Right atrium auricular region (tissue), 2 donors: ENCODE data around the gene STMN1. TPM values are rescaled to one million over a fixed set of nuclear protein-coding genes. Genes with fewer than 3 reads are reported as not detected.

ENCODE experiments used
- DNase-seq: peaks from one replicate; pipeline ENCODE4 v3.0.0-alpha.2; 2019; ENCODE audit warnings: low spot score
- H3K27ac ChIP-seq, 2 donors: fragments of 200-600 bp; sonication (generic); 1 replicate in 1 of 2; 2 replicates in 1 of 2; pipeline ENCODE4 v1.5.1; 2016 to 2019
- H3K27me3 ChIP-seq, 2 donors: fragments of 200-600 bp; sonication (generic); one replicate each; pipeline versions ENCODE4 v1.5.1 to v1.6.0; 2017 to 2019
- H3K36me3 ChIP-seq: fragments of 200-600 bp; sonication (generic); one replicate; pipeline ENCODE4 v1.5.1; 2016
- H3K4me1 ChIP-seq, 2 donors: fragments of 200-600 bp; sonication (generic); one replicate each; pipeline versions ENCODE4 v1.5.1 to v1.6.0; 2017 to 2019
- H3K4me3 ChIP-seq, 2 donors: fragments of 200-600 bp; sonication (generic); 1 replicate in 1 of 2; 2 replicates in 1 of 2; pipeline ENCODE4 v1.5.1; 2017 to 2019; ENCODE audit warnings: mild to moderate bottlenecking in 1 of 2, moderate library complexity in 1 of 2
- H3K9me3 ChIP-seq, 2 donors: fragments of 200-600 bp; sonication (generic); one replicate each; pipeline ENCODE4 v1.5.1; 2019
- CTCF ChIP-seq, 2 donors: fragments of 200-600 bp; sonication (generic); IDR thresholded peaks; one replicate each; pipeline ENCODE4 v1.5.1; 2019; ENCODE audit warnings: antibody characterized with exemption in 2 of 2
- total RNA-seq, 2 donors: library from RNA; depleted of rRNA; stranded (reverse); fragments of >200 nt; gene quantifications; one replicate each; pipeline ENCODE4 v1.1.0, GENCODE V29; 2016

Gene STMN1
- total RNA-seq, 2 donors from 2014 or later, result 13.4 to 21.0 TPM

- TF ChIP-seq CTCF (IDR thresholded peaks at IDR 0.05), result no peak
- H3K27ac ChIP-seq, result no peak overlapping the region
- H3K9me3 ChIP-seq, result no peaks in the 10 kb centered on the region
- H3K36me3 ChIP-seq, result no peaks in the 10 kb centered on the region
- H3K4me3 ChIP-seq, result no peak overlapping the region
- DNase-seq, result no peak
- H3K4me1 ChIP-seq, result peaks cover 0 to 30% of the 10 kb centered on the region in 2 donors
- H3K27me3 ChIP-seq, result no peaks in the 10 kb centered on the region
These were observed 3.8 kb downstream of the STMN1 start for GRCh38 chr1:25902462-25902861.

GRCh38 chr1:25900219-25900618, 6.0 kb downstream of the STMN1 start:
- no peak for DNase-seq
- Histone ChIP-seq H3K36me3 (no peaks in the 10 kb centered on the region), H3K27ac (no peak overlapping the region), H3K4me3 (no peak overlapping the region), H3K27me3 (no peaks in the 10 kb centered on the region), H3K9me3 (no peaks in the 10 kb centered on the region), H3K4me1 (peaks cover 0 to 18% of the 10 kb centered on the region in 2 donors)
- no peak for TF ChIP-seq CTCF (IDR thresholded peaks at IDR 0.05)

GRCh38 chr1:25899792-25900191, 6.4 kb downstream of the STMN1 start:
- no peak overlapping the region for H3K27ac ChIP-seq
- H3K27me3 ChIP-seq, result no peaks in the 10 kb centered on the region
- no peak for DNase-seq
- no peaks in the 10 kb centered on the region for H3K9me3 ChIP-seq
- TF ChIP-seq CTCF (IDR thresholded peaks at IDR 0.05), result no peak
- no peaks in the 10 kb centered on the region for H3K36me3 ChIP-seq
- no peak overlapping the region for H3K4me3 ChIP-seq
- peaks cover 0 to 18% of the 10 kb centered on the region in 2 donors for H3K4me1 ChIP-seq

- Histone ChIP-seq H3K36me3 (no peaks in the 10 kb centered on the region), H3K27me3 (no peaks in the 10 kb centered on the region)
These were observed 7.8 kb downstream of the STMN1 start for GRCh38 chr1:25898223-25899015.

GRCh38 chr1:25897754-25898153, 8.5 kb downstream of the STMN1 start:
- Histone ChIP-seq H3K36me3 (no peaks in the 10 kb centered on the region), H3K27me3 (no peaks in the 10 kb centered on the region), H3K9me3 (no peaks in the 10 kb centered on the region), H3K4me1 (peaks cover 0 to 10% of the 10 kb centered on the region in 2 donors), H3K27ac (no peak overlapping the region), H3K4me3 (no peak overlapping the region)
- no peak for DNase-seq
- TF ChIP-seq CTCF (IDR thresholded peaks at IDR 0.05), result no peak

More at GRCh38 chr1:25898223-25899015, 7.8 kb downstream of the STMN1 start:
- H3K9me3 ChIP-seq, result no peaks in the 10 kb centered on the region
- no peak for DNase-seq
- H3K4me3 ChIP-seq, result no peak overlapping the region
- H3K27ac ChIP-seq, result no peak overlapping the region
- TF ChIP-seq CTCF (IDR thresholded peaks at IDR 0.05), result no peak
- H3K4me1 ChIP-seq, result peaks cover 0 to 9% of the 10 kb centered on the region in 2 donors
